ENCODE results near the gene C1orf210. TPM values are rescaled to one million over a fixed set of nuclear protein-coding genes. Genes with fewer than 3 reads are reported as not detected.

The C1orf210 gene
- total and polyA plus RNA-seq, 2 of the 4 experiments (the other 2 are of a cell fraction): not detected

DNA sequence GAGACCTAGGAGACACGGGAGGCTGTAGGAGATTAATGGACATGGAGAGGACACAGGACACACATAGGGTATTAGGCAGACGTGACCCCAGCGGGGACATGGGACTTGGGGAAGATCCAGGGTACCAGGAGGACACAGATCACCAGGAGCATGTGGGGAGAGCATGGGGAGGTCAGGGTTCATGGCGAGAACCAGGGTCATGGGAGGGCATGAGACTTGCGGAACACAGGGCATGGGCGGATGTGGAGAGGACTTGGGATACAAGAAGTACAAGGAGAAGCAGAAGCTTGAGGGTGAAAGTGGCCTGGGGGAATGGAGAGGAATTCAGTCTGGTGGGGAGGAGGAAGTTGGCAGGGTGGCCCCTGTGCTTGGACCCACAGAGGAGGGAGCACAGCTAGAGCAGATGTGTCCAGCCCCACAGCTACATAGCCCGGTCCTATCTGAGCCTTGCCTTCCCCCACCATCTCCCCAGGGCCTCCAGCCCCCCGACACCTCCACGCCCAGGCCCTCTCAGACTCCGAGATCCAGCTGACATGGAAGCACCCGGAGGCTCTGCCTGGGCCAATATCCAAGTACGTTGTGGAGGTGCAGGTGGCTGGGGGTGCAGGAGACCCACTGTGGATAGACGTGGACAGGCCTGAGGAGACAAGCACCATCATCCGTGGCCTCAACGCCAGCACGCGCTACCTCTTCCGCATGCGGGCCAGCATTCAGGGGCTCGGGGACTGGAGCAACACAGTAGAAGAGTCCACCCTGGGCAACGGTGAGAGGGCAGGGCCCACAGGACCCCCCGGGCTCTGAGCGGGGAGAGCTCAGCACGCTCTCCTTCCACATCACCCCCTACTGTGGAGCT, 27.5 kb upstream of the C1orf210 start:
- Histone ChIP-seq H2BK120ac (ENCODE audit: low read depth, low read length) (no peak overlapping the region), H2AK5ac (ENCODE audit: low read depth, low read length) (no peak overlapping the region), H3K27me3 (ENCODE audit: control insufficient read depth, insufficient read depth, low read length) (peaks cover 2% of the 10 kb centered on the region; the same call in 1 of the 2 replicates), H2BK5ac (ENCODE audit: low read depth, low read length, poor library complexity, severe bottlenecking) (no peak overlapping the region), H3K27ac (ENCODE audit: insufficient read depth, low read length) (no peak overlapping the region), H4K8ac (ENCODE audit: low read depth in 2 of 2, low read length in 2 of 2) (no peak overlapping the region), H2BK20ac (ENCODE audit: low read depth, low read length) (no peak overlapping the region), H2AK9ac (replicated peaks; ENCODE audit: low read depth, low read length, poor library complexity) (peak overlapping the region; percentile 70), H4K91ac (ENCODE audit: insufficient read depth, low read depth, low read length) (no peak overlapping the region), H3K4me1 (ENCODE audit: control insufficient read depth, insufficient read depth, low read length) (peaks cover under 1% of the 10 kb centered on the region; the same call in 1 of the 2 replicates), H3K4me2 (ENCODE audit: low read depth, low read length) (no peak overlapping the region), H3K23ac (ENCODE audit: low read depth, low read length) (no peak overlapping the region), H3K9ac (ENCODE audit: low read depth, low read length) (no peak overlapping the region), H3K79me1 (ENCODE audit: low read depth in 1 of 2, low read length in 2 of 2) (no peaks in the 10 kb centered on the region), H3K9me3 (ENCODE audit: control insufficient read depth, insufficient read depth, low read length) (no peaks in the 10 kb centered on the region), H3K56ac (ENCODE audit: extremely low read depth, insufficient read depth, low read length) (no peak overlapping the region), H3K18ac (ENCODE audit: low read depth, low read length) (no peak overlapping the region), H2AFZ (replicated peaks; ENCODE audit: low read length, poor library complexity) (no peak overlapping the region), H3K4me3 (ENCODE audit: insufficient read depth, low read depth, low read length) (no peak overlapping the region), H2BK15ac (ENCODE audit: low read depth, low read length) (no peak overlapping the region), H3K36me3 (ENCODE audit: control insufficient read depth, insufficient read depth, low read length) (no peaks in the 10 kb centered on the region), H4K5ac (ENCODE audit: low read depth, low read length) (no peak overlapping the region), H4K20me1 (ENCODE audit: insufficient read depth, low read length) (no peaks in the 10 kb centered on the region; the same call in 1 of the 2 replicates), H3K4ac (ENCODE audit: low read depth, low read length) (no peak overlapping the region), H3K9me1 (ENCODE audit: insufficient read depth, low read length) (0 out of 2 replicates have a peak, but pooled peaks cover 3% of the 10 kb centered on the region), H3K14ac (replicated peaks; ENCODE audit: low read depth, low read length) (no peak overlapping the region)
- POLR2A ChIA-PET (ENCODE audit: unreplicated experiment): no interaction called here
- no peak for ATAC-seq (ENCODE audit: low read depth)
- no TSS peak for BruUV-seq (replicated peaks)
- dilution Hi-C loops (cut with HindIII; ENCODE audit: low sequenced_read_pairs, unreplicated experiment): no loop called here
- no peak for DNase-seq
- CTCF ChIA-PET: no interaction called here
- in situ Hi-C loops (cut with MboI; ENCODE audit: low sequenced_read_pairs): no loop called here
- WGBS, 2 experiments (ENCODE audit: extremely low coverage in 2 of 2, insufficient read length in 1 of 2): 89% methylated on average over 9 of the region's 24 CpGs; no CpG with 5 or more reads in 1 of the 2 experiments
- intact Hi-C loops (cut with micrococcal nuclease): no loop called here
- TF ChIP-seq, protein P1, sequence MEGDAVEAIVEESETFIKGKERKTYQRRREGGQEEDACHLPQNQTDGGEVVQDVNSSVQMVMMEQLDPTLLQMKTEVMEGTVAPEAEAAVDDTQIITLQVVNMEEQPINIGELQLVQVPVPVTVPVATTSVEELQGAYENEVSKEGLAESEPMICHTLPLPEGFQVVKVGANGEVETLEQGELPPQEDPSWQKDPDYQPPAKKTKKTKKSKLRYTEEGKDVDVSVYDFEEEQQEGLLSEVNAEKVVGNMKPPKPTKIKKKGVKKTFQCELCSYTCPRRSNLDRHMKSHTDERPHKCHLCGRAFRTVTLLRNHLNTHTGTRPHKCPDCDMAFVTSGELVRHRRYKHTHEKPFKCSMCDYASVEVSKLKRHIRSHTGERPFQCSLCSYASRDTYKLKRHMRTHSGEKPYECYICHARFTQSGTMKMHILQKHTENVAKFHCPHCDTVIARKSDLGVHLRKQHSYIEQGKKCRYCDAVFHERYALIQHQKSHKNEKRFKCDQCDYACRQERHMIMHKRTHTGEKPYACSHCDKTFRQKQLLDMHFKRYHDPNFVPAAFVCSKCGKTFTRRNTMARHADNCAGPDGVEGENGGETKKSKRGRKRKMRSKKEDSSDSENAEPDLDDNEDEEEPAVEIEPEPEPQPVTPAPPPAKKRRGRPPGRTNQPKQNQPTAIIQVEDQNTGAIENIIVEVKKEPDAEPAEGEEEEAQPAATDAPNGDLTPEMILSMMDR (conservative IDR thresholded peaks at IDR 0.05; ENCODE audit: low read depth, low read length): no peak
- TF ChIP-seq RFX5 (IDR thresholded peaks at IDR 0.05; ENCODE audit: low read depth, low read length) (no peak), NFE2L2 (IDR thresholded peaks at IDR 0.05; ENCODE audit: low read depth, low read length) (no peak), SMC3 (IDR thresholded peaks at IDR 0.05; ENCODE audit: low read depth, low read length) (no peak), RAD21 (IDR thresholded peaks at IDR 0.05; ENCODE audit: low read length) (no peak), MAFK (IDR thresholded peaks at IDR 0.05; ENCODE audit: low read depth, low read length) (no peak), FOS (IDR thresholded peaks at IDR 0.05; ENCODE audit: low read depth, low read length) (no peak), POLR2A (IDR thresholded peaks at IDR 0.05; ENCODE audit: low read depth, low read length) (no peak), BHLHE40 (IDR thresholded peaks at IDR 0.05; ENCODE audit: low read depth, low read length) (no peak), RCOR1 (IDR thresholded peaks at IDR 0.05; ENCODE audit: insufficient replicate concordance, low read length) (no peak), CHD1 (IDR thresholded peaks at IDR 0.05; ENCODE audit: low read depth, low read length) (no peak), MAZ (IDR thresholded peaks at IDR 0.05; ENCODE audit: borderline replicate concordance, low read depth, low read length) (no peak), MXI1 (IDR thresholded peaks at IDR 0.05; ENCODE audit: borderline replicate concordance, low read depth, low read length) (no peak), CEBPB (IDR thresholded peaks at IDR 0.05; ENCODE audit: low read depth, low read length) (no peak)
- TF ChIP-seq, protein P2, sequence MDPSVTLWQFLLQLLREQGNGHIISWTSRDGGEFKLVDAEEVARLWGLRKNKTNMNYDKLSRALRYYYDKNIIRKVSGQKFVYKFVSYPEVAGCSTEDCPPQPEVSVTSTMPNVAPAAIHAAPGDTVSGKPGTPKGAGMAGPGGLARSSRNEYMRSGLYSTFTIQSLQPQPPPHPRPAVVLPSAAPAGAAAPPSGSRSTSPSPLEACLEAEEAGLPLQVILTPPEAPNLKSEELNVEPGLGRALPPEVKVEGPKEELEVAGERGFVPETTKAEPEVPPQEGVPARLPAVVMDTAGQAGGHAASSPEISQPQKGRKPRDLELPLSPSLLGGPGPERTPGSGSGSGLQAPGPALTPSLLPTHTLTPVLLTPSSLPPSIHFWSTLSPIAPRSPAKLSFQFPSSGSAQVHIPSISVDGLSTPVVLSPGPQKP (IDR thresholded peaks at IDR 0.05; ENCODE audit: borderline replicate concordance, low read depth, low read length): no peak
